Measurements from ENCODE around the gene CAPG.

CAPG gene

DNA sequence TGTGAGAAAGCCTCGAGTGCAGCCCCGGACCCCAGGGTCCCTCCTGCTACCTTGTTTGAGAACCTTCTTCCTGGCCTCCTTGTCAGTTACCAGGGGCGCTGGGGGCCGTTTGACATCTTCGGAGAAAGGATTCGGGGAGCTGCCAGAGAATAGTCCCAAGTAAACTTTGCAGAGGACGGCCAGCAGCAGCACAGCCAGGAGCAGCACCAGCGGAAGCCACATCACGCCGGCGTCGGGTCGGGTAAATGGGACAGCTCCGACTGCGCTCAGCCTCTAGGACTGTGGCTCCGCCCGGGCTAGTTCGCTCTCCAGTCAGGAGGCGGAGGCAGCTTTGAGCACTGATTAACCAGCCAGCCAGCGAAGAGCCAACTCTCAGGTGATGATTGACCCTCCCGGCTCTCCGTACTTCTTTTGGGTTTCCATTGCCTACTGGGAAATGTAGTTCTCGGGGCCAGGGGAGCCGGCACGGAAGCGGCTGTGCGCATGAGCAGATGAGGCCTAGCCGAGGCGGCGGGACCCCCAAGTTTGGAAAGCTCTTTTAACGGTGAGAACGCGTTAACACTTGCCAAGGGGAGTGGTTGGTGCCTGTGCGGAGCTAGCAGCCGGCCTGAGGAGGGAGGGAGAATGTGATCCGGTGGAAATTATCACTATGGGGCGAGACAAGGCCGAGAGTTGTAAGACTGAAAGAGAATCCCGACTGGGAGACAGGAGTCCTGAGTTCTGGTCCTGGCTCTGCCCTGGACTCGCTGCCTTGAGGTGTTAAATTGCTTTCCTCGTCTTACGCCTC, 55.7 kb downstream of the CAPG start, which contains the start of the genes ELMOD3 and RETSAT:
ELMOD3 (plus strand) TSS at position 484 of the 787 bp plus-strand sequence. CDS start 2,430 bp downstream, outside the sequence.
RETSAT (minus strand) TSS at position 243 of the 787 bp plus-strand sequence; CDS start at position 222, 21 bp downstream.
- peak; percentile 98 for DNase-seq

DNA sequence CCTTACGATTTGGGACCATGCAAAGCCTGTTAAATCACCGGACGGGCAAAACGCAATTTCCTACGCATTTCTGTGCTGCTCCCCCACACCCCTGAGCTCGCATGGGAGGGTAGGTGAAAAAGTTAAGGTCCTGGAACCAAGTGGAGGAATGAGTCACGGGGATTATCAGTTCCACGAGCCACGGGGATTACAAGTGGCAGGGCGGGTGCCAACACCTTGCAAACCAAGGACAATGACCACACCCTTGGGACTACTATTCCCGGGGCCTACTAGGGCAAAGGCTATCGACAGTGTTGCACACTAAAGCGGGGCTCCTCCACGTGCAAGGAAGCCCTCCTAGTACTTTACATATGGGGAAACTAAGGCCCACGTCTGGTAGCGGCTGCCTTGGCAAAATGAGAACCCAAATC, 56.3 kb downstream of the CAPG start:
- peak; percentile 6 for DNase-seq

DNA sequence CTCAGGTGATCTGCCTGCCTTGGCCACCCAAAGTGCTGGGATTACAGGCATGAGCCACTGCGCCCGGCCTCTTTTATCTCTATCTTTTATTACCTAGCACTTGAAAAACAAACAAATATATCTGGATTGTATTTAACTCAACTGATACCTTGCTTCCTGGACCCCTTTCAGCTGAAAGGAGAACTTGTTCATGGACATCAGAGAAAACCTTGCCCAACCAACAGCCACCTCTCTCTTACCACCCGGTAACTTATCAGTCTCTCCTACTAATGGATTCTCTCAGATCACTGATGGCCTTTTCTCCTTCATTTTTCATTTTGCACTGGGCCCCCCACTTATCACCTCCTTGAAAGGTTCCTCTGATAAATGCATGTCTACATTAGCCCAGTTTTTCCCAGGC, 62.6 kb downstream of the CAPG start:
- DNase-seq = no peak
